ENCODE measurements around the gene PRELP.

GRCh38 chr1:203475012-203475981, at the start of gene PRELP:
- no peak for TF ChIP-seq CTCF (IDR thresholded peaks at IDR 0.05)
- no peak for TF ChIP-seq EZH2 (IDR thresholded peaks at IDR 0.05; ENCODE audit: borderline replicate concordance, insufficient read depth, low read depth, low read length, poor library complexity, severe bottlenecking)

Data from B cell (primary cell).